DOHH2 (cell line): ENCODE measurements around the gene FAM76A.

ENCODE experiments used
- EZH2phosphoT487 ChIP-seq: fragments of 200-600 bp; sonication (generic); IDR thresholded peaks from 2 replicates; pipeline ENCODE4 v1.6.1; 2017; ENCODE audit warnings: borderline replicate concordance, mild to moderate bottlenecking, antibody characterized with exemption, low read length, moderate library complexity, mixed read lengths
- TF ChIP-seq, protein P1 (sequence below): fragments of 200-600 bp; sonication (generic); IDR thresholded peaks from one replicate; pipeline ENCODE4 v1.5.1; 2014; ENCODE audit warnings: antibody characterized with exemption, mild to moderate bottlenecking, low read depth, low read length; ENCODE audit not compliant: poor library complexity, severe bottlenecking

DNA sequence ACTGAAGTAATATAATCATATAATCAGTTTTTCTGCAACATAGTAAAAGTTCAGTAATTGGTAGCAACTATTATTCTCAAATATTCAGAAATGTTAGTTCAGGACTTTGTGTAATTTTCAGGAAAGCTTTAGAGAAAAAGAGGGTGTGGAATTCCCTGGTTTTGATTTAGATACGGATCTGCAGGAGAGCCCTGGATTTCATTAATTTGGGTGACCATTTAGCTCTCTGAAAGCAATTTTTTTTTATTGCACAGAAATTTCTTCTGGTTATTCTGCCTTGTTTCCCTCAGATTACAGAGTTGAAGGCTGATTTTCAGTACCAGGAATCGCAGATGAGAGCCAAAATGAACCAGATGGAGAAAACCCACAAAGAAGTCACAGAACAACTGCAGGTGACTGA lies 33.5 kb downstream of the FAM76A start:
- TF ChIP-seq, protein P1, sequence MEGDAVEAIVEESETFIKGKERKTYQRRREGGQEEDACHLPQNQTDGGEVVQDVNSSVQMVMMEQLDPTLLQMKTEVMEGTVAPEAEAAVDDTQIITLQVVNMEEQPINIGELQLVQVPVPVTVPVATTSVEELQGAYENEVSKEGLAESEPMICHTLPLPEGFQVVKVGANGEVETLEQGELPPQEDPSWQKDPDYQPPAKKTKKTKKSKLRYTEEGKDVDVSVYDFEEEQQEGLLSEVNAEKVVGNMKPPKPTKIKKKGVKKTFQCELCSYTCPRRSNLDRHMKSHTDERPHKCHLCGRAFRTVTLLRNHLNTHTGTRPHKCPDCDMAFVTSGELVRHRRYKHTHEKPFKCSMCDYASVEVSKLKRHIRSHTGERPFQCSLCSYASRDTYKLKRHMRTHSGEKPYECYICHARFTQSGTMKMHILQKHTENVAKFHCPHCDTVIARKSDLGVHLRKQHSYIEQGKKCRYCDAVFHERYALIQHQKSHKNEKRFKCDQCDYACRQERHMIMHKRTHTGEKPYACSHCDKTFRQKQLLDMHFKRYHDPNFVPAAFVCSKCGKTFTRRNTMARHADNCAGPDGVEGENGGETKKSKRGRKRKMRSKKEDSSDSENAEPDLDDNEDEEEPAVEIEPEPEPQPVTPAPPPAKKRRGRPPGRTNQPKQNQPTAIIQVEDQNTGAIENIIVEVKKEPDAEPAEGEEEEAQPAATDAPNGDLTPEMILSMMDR, result no peak
- no peak for TF ChIP-seq EZH2phosphoT487
